HG02678 (cell line): ENCODE results near the gene EMC1.
"Not testable (repeated sequence)": the region's sequence is repeated elsewhere in the genome, so short reads cannot be mapped to it uniquely, and the experiment has no call there.

Source experiments
- ATAC-seq: cut with Tn5 transposase; IDR thresholded peaks from one replicate; pipeline ENCODE4 v1.9.1; 2021; ENCODE audit warnings: mild to moderate bottlenecking, moderate library complexity; ENCODE audit not compliant: unreplicated experiment

EMC1 gene

DNA sequence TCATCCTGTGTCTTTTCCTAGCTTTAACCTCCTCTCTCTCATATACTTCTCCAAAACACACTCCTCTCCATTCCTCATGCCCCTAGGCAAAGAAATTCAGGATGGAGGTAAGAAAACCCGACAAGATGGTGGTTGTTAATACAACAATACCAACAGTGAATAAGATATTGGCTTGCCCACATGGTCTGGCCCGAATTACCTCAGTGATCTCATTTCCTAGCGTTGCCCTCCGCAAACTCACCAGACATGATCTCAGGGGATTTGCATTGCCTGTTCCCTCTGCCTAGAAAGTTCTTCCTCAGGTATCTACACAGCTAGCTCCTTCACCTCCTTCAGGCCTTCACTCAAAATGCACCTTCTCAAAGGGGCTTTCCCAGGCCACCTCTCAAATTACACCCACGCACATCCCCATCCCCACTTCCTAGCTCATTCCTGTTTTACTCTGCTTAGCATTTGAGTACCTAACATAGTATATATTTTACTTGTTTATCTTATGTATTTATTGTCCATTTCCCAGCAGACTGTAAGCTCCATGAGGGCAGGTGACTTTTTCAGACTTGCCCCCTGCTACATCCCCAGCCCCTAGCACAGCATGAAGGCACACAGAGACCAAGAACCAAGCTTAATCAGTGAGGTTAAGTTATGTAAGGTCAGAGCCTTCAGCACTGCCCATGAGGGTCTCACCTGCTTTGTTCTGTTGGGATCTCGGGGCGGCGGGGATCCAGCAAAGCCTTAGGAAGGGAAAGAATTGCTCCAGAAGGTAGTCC is 31.1 kb downstream of the EMC1 start:
- ATAC-seq, result no peak

DNA sequence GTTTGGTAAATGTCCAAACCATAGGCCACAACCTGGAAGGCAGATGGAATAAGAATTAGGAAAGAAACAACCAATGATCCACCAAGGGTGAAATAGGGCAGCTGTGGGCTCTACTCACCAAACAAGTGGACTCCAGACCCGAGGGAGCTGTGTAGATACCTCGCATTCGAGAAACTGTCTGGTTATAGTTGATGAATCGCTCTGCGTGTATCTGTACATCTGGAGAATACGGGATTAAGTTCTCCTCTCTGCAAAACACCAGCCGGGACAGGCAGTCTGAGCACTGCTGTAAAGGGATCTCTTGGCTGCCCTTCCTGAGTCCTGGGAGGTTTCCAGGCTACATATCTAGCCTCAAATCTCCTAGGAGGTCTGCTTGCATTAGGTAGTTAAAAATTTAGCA is 31.9 kb downstream of the EMC1 start:
- no peak for ATAC-seq

DNA sequence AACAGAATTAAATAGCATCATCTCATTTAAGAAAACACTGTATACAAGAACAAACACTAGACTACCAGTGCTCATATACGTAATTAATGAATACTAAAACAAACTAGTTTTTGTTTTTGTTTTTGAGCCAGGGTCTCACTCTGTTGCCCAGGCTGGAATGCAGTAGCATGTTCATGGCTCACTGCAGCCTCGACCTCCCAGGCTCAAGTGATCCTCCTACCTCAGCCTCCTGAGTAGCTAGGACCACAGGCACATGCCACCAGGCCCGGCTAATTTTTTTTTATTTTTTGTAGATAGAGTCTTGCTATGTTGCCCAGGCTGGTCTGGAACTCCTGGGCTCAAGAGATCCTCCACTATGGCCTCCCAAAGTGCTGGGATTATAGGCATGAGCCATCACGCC is 34.7 kb downstream of the EMC1 start:
- not testable (repeated sequence) for ATAC-seq

DNA sequence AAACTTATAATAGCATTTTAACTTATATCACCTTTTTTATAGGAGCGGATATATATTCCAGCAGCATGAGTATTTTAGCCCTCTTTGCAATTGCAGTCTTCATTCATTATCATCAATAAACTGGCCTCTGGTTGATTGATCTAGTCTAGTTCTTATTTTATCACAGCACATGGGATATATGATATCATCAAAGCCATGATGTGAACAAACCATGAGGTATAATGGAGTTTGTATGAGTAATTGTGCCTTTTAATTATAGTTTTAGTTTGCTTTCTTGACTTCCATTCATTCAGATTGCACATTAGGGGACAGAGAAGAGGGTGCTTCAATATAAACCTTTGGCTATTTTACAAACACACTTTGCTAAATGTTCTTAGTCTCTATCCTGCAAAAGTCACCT is 37.7 kb downstream of the EMC1 start:
- ATAC-seq, result no peak

DNA sequence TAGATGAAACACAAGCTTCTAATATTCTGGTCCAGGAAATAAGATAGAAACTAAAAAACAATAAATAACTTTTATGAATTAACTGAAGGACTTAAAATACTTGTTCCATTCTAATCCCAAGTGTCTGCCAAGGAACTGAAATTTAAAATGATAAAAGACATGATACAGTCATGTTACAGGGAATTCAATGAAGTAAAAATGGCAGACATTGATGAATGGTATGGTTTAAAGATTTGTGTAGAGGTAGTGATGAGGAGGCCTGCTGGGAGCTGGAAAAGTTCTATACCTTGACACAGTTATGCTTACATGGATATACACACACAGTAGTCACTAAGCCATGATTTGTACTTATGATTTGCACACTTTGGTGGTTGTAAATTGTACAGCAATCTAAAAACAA is 39.2 kb downstream of the EMC1 start:
- ATAC-seq, result no peak

DNA sequence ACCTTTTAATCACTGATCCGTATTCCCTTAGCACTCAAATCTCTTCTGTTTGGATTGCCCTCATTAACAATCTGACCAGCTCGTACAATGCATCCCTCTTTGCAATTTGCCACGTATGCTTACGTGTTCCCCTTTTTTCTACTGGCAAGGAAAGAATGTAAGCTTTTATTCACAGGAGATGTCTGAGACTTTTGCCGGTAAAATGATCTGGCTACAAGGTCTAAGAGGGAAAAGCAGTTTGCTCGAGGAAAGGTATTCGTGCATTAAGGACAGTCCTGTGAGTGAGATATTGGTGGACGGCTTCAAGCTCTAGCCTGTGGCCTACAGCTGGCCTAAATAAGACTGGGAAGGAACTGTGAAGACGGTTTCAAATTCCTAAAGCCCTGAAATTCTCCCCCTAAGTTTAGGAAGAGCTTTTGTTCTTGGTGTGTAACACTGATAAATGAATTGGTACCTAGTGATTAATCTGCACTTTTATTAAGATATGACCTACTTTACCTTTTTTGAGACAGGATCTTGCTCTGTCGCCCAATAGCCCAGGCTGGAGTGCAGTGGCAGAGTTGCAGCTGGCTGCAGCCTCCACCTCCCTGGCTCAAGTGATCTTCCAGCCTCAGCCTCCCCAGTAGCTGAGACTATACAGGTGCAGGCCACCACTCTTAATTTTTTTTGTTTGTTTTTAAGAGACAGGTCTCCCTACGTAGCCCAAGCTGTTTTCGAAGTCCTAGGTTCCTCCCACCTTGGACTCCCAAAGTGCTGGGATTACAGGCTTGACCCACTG is 40.4 kb downstream of the EMC1 start:
- ATAC-seq, result no peak

DNA sequence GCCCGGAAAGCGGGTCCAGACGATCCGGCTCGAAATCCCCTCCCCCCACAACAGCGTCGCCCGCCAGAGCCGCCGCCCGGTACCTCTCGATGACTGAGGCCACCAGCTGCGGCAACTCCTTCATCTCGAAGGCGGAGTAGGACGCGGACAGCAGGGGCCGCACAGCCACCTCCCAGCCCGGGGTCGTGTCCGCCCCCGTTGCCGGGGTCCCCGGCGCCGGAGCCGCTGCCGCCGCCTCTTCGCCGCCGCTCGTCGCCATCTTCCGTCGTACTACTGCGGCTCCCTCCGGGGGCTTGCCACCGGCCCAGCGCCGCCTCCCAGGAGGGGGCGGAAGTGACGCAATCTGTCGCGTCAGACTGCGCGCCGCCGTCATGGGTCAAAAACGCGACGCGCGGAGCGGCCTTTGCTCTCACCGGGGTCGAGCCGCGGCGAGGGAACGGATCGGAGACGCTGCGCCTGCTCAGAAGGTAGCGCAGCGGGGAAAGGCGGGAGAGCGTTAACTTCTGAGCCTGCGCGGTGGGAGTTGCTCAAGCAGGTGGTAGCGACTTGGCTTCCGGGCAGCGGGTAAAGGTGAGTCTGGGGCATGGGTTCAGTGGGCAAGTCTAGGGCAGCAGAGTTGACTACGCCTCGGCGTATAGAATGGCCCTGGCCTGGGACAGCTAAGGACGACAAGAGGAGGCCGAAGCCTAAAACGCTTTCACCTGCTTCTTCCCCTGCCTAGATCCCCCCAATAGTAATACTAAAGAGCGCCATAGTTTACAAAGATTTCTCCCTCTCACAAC is 41.1 kb downstream of the EMC1 start, which contains the start of gene UBR4:
UBR4 (minus strand) TSS at position 277 of the 782 bp plus-strand sequence; CDS start at position 259, 18 bp downstream.
- peak; percentile 86 for ATAC-seq

DNA sequence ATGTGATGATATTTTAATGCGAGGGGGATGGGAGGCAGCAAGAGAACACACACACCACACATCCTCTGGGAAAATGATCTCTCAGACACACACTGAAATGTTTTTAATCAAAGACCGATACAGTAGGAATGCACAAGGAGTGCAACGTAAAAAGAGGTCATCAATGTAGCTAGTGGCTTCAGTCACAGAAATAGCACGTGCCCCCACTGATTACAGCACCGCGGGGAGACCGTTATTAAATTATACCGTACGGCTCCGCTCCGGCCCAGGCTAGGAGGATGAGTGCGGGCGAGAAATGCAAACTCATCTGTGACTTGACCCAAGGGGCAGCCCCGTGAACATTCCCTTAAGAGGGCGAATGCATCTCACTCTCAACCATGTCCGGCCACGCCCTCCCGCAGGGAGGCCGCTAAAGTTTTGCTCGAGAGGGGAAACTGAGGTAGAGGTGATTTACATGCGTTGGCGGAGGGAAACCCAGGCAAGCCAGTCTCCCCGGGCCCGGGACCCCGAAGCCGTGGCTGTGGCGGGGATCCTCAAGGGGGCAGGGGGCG is 41.8 kb downstream of the EMC1 start:
- peak; percentile 38 for ATAC-seq

DNA sequence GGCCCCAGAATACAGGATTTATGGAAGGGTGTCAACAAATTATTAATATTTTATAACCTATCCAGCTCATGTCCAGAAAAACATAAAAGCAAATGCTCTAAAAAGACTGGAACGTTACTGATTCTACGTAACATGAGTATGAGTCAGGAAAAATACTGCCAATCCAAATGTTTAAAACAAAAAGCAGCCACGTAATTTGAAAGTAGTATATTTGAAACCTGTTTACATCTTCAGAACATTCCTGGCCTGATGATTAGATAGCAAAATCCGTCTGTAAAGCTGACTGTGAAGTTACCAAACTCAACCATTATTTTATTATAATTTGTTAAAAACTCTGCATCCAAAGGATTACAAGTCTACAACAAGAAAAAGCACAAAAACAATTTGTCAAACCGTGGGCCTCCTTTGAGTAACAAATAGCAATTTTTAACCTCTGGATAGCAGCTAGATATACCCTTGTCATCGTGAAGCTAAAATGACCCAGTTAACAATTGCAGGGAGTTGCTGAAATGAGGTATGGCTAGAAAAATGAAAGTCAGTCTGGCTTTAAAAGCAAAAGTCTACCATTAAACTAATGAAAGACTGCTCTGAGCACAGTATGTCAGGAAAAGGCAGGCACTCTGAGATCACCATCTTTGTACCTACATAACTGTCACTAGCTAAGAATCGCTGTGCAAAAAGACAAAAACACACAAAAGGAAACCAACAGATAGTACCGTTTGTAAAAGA is 42.5 kb downstream of the EMC1 start:
- ATAC-seq, result no peak

DNA sequence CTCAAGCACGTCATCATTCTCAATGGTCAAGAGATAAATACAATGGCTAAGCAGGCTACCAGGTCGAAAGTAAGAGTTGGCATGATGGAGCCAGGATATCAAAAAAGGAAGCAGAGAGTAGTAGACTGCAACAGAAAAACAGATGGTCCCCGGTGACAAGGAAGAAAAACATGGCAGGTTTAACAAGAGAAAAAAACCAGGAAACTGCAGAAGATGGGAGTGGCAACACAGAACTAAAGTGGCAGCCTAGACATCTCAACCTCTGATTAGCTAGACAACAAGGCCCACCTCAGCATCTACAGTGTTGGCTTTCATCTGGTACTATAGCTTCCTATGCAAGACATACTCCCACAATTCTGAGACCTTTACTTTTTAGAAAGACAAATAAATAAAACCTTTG is 44.4 kb downstream of the EMC1 start:
- ATAC-seq, result no peak

DNA sequence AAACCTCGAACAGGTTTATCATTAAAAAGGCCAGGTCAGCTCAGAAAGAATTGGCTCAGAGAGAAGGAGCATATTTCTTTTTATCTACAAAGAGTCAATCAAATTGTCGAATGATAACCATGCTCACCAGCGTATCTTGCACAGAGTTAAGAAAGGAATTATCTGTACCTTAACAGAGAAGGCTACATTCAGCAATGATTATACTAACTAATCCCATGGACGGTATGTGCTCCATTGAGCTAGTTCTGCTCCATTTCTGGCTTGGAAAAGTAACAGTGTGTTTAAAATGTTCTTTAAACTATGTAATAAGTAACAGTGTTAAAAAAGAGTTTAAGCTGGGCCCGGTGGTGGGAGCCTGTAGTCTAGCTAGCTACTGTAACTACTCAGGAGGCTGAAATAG is 45.5 kb downstream of the EMC1 start:
- ATAC-seq, result no peak

DNA sequence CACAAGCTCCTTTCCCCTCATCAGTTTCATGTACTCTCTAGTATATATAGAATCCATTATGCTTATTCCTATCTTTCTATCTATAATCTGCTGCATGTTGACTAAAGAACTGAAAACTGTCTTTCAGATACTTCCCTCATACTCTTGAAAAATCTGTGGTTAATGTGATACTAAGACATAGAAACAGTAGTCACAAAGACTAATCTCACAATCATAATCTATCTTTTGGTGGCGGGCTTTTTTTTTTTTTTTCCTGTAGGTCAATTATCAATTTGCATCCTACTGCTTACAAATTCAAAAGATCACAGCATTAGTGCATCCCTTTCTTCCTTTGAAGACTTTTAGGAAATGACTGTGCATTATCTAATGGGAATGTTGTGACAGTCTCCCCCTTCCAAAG is 45.9 kb downstream of the EMC1 start:
- no peak for ATAC-seq

DNA sequence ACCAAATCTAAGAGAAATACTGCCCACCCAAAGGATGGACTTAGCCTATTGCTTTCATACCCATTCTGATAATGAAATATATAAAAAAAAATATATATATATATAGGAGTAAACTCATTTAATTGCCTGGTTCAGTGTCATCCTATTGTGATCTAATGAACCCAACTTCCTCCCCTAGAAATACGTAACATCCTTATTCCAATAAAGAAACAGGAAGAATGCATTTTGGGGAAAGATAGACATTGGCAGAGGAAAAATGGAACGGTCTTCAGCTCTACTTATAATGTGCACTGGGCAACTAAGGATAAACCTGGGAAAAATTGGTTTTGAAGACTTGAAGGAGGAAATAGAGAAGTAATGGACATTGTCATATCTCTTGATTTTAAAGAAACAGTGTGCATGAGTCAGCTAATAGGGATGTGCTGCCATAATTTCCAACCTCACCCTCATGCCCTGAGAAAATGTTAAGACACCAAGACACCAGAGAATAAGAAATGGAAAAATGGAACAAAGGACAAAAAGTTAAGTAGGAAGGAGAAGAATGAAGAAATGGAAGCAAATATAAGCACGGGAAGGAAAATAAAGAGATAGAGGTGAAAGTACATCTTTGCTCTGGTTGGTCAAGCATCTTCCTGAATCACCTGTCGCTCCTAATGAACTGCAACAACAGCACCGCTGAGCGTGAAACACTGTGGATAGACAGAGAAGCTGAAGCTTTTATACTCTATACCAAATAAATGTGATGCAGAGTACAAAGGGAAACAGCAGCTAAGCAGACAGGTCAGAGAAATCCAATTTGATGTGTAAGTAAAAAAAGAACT is 46.7 kb downstream of the EMC1 start:
- no peak for ATAC-seq

DNA sequence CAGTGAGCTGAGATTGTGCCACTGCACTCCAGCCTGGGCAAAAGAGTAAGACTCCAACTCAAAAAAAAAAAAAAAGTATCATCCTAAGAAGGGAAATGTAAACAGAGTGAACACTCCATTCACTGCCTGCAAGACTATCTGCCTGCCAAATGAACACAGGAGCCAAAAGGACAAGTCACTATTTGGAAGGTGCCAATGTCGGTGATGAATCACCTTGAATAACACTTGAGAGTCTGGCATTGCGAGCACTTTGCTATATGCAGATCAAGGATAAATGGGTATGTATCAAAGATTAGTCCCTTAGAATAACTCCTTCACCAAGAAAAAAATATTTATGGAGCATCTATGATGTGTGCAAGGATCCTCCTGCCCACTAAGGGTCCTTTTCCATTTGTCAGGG is 47.9 kb downstream of the EMC1 start:
- no peak for ATAC-seq

DNA sequence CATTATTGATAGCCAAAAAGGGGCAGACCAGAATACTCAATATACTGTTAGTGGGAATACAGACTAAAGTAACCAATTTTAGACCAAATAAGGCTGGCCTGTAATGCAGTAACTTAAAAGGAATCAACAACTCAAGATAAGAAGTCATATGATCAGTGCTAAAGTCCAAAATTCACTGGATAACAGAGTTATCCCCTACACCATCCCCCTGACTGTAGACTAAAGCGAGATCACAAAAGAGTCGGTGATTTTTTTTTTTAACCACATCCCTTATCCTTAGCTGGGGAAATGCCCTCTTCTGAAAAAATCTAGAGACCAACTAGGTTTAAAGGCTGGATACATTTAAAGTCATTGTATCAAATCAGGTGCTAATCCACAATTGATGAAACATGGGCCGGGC is 48.9 kb downstream of the EMC1 start:
- no peak for ATAC-seq

DNA sequence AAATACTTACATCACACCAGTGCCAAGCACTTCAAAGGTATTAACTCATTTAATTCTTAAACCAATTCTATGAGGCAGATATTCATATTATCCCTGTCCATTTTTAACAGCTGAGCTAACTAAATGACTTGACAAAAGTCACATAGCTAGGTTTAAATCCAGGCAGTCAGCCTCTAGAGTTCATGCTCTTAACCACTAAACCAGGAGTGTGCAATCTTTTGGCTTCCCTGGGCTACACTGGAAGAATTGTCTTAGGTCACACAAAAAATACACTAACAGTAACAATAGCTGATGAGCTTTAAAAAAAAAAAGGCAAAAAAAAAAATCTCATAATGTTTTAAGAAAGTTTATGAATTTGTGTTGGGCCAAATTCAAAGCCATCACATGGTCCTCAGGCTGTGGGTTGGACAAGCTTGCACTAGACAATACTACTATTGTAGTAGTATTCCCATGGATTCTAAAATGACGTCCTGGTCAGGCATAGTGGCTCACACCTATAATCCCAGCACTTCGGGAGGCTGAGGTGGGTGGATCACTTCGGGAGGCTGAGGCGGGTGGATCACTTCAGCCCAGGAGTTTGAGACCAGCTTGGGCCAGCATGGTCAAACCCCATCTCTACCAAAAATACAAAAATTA is 51.2 kb downstream of the EMC1 start:
- no peak for ATAC-seq

DNA sequence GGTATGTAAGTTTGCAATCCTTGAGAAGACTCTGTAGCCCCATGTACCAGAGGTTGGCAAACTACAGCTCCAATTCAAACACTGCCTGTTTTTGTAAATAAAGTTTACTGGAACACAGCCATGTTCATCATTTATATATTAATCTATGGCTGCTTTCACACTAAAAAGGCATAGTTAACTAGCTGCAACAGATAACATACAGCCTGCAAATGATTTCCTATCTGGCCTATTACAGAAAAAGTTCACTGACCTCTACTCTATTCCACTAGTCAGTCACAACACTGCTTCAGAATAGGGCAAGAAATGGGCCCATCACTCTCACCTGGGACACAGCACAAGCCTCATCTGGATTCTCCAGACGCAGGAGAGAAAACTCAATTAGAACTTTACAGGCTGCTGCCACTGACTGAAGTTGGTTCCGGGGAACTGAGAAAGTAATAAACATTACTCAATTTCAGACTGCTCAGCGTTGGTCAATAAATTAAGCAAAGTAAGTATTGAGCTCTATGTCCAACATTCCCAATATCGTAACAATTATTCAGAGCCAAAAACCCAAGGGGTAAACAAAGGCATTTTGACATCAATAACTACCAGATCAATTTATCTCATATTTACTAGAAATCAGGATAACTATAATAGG is 51.9 kb downstream of the EMC1 start:
- ATAC-seq, result no peak

DNA sequence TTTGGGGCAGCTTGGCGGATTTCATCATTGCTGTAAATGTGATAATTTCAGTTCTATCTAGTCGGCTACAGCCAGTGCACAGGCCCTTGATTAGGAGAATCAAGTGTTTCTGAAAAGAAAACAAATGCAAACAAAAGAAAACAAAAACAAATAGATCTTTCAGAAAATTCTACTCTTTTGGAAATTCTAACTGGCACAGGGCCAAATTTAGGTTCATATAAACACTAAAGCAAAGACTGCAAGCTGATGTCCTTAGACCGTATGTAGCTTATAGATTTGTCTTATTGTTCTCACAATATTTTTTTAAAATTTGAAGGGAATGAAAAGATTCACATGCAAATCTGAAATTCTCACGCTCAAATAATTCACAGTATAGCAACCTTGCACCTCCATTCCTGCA is 52.5 kb downstream of the EMC1 start:
- no peak for ATAC-seq

DNA sequence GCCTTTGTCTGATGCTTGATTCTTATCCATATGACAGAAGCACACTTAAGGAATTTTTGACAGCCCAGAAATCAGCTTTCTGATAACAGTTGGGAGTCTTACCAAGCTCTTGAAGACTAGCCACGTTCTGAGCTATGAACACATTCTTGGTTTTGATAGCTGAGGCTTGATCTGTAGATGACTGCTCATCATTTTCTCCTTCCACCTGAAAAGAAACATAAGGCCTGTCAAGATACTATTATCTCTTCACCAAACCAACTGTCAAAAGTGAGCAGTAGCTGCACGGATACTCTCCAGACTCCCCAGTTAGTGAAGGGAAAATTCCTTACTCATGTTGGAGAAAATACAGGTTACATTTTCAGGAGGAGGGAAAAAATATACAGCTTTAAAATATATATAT is 53.5 kb downstream of the EMC1 start:
- no peak for ATAC-seq
